Stimulated activated CD4-positive, alpha-beta T cell treated with anti-CD3 and anti-CD28 coated beads, Interleukin-12 subunit alpha, Interleukin-12 subunit beta, amount 100 ng/mL, for 48 hours (primary cell): ENCODE data around the gene PRDX3.
"Not testable (repeated sequence)": the region's sequence is repeated elsewhere in the genome, so short reads cannot be mapped to it uniquely, and the experiment has no call there.

Source experiments
- DNase-seq, 3 donors: peaks; one replicate each; pipeline ENCODE4 v3.0.0-alpha.2; 2020; ENCODE audit warnings: low read depth in 2 of 3, low spot score in 1 of 3

PRDX3 gene

DNA sequence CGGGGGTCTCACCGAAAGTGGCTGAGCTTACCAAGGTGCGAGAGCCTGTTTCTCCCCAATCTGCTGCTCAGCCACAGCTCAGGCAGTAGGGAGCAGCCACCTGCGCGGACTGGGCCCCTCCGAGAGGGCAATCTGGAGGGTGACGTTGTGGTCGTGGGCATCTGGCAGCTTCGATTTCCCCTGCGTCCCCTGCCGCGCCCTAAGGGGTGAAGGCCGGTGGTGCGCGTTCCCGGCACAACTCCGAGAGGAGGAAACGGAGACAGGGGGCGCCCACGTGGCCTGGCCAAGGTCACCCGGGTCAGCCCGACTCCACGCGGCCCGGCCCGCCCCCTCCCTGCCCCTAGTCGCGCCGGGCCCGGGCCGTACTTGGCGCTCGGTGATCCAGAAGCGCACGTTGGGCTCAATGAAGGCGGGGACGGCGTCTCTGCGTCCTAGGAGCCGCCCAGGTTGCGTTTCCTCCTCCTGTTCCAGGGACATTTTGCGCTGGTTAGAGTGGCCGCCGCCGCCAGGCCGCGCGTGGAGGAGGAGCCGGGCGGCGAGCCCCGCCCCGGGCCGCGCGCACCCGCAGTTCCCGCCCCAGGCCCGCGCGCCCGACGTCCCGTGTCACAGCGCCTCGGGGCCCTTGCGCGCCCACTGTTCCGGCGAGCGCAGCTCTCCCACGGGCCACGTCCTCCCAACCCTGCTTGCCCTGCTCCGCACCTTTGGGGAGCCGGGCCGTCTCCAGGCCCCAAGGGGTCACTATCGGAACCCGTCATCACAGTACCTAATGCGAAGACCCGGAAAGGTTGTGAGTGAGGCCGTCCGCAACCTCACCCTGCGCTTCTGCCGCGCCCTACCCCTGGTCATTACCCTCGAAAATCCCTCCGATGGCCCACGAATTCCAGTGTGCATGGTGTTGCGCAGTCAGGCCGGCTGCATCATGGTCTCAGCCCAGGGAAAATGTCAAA is 13.2 kb downstream of the PRDX3 start, which contains the start of gene SFXN4:
SFXN4 (minus strand) TSS at position 544 of the 947 bp plus-strand sequence; CDS start at position 477, 67 bp downstream.
- DNase-seq = peak; percentile 47 to 75 (median 66)

DNA sequence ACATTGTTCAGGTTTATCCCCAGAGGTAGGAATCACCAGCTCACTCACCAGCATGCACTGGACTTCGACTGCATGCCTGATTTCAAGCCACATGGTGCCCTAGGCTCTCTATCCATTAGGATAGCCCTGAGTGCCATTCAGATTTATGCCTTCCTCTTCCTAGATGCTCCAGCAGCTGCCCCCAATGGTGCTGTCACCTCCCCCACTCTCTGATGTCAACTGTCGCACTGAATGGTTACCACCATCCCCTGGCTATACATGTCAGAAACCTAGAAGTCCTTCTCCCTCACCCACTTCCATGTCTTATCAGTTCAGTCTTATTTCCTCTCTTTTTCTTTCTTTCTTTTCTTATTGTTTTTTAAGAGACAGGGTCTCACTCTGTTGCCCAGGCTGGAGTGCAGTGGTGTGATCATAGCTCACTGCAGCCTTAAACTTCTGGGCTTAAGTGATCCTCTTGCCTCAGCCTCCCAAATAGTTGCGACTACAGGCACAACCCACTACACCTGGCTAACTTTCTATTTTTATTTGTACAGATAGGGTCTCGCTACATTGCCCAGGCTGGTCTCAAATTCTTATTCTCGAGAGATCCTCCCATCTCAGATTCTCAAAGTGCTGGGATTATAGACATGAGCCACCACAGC is 16.0 kb downstream of the PRDX3 start:
- no peak for DNase-seq

DNA sequence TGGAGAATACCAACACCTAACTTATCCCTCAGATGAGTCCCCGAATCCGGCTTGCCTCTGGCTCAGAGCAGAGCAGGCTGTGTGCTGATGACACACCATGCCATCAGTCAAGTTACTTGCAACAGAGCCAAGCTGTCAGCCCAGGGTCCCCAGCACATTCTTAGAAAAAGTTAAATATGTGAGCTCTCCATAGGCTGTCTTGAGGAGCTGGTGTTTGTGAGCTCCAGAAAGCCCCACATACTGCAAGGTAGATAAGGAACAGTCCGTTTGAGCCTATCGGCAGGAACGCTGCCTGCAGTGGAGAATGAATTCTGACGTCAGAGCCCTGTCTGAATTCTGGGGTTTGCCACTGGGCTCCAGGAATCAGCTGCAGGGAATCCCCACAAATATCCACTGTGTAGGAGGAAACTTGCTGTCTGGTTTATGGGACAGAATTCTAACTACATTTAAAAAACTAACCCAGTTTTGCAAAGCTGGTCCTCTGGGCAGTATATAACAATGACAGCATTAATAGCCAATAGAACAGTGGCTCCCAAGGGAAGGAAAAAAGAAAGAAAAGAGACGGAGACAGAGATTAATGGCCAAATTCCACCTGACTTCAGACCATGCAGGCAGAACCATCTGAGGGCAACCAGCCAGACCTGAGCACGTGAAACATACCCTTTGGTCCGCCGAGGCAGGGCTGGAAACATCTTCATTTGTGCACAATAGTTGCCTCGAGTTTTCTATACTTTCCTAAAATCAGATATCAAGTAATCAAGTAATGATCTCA is 16.7 kb downstream of the PRDX3 start:
- no peak for DNase-seq

DNA sequence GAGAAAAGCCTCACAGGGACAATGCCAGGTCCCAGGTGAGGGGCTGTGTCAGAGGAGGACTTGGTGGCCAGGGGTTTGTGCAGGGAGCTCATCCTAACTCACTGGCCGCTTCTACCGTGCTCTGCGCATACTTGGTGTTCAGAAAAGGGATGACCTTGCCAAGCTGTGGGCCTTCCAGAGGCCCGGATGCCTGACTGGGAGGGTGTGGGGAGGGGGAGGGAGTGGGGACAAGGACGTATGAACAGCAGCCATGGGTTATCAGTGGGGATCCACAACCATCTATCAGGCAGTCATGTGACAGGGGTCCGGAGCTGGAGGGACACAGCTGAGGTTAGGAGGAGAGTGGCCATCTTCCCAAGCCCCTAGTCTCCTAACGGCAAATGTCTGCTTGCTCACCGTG is 19.3 kb downstream of the PRDX3 start:
- DNase-seq = no peak

DNA sequence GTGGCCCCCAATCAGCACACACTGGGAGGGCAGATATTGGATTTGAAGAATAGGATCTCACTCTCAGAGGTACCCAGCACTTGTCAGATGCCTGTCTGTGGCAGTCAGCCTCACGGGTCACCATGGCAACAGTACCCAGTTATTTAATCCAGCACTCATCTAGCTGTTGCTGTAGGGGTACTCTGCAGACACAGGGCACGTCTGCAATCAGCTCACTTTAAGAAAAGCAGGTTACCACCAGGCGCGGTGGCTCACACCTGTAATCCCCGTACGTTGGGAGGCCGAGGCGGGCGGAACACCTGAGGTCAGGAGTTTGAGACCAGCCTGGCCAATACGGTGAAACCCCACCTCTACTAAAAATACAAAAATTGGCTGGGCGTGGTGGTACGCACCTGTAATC is 25.0 kb downstream of the PRDX3 start:
- DNase-seq = no peak

DNA sequence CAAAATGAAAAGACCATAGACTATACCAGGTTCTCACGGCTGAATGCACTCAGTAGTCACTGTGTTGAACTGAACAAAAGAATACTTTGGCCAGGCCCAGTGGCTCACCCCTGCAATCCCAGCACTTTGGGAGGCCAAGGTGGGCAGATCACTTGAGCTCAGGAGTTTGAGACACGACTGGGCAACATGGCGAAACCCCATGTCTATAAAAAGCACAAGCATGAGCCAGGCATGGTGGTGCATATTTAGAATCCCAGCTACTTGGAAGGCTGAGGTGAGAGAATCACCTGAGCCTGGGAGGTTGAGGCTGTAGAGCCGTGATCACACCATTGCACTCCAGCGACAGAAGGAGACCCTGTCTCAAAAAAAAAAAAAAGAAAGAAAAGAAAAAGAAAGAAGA is 25.6 kb downstream of the PRDX3 start:
- no peak for DNase-seq

DNA sequence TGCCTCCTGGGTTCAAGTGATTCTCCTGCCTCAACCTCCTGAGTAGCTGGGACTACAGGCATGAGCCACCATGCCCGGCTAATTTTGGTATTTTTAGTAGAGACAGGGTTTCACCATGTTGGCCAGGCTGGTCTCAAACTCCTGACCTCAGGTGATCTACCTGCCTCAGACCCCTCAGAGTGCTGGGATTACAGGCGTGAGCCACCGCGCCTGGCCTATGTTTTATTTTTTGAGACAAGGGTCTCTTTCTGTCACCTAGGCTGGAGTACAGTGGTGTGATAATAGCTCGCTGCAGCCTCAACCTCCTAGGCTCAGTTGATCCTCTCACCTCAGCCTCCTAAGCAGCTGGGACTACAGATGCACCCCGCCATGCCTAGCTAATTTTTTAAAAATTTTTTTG is 27.0 kb downstream of the PRDX3 start:
- DNase-seq = not testable (repeated sequence)

DNA sequence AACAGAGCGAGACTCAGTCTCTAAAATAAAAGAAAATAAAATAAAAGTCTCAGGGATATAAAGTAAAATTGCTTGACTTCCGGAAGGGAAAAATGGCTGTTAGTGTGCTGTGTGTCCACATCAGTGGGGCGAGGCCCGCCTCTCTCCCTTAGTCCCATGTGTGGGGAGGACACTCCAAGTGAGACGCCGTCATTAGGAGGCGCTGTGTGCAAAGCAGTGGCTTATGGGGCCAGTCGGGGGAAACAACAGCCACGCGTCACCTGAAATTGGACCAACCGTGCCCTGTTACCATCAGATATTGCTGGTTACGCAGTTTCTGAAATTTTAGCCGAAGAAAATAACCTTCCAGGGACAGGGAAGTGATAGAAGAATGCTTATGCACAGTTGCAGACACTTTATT is 28.9 kb downstream of the PRDX3 start:
- no peak for DNase-seq

DNA sequence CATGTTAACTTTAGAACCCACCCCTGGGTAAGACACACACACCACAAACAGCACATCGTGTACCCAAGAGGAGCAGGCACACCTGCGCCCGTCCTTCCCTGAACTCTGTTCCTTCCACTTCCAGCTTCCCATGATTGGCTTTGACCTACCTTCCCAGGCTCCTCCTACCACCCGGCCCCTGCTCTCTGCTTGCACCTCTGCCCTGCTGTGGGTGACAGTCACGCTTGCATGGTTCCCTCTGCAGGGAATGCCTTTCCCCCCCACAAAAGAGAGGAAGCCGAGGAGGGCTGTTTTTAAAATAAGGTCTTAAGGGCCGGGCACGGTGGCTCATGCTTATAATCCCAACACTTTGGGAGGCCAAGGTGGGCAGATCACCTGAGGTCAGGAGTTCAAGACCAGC is 29.5 kb downstream of the PRDX3 start:
- no peak for DNase-seq

DNA sequence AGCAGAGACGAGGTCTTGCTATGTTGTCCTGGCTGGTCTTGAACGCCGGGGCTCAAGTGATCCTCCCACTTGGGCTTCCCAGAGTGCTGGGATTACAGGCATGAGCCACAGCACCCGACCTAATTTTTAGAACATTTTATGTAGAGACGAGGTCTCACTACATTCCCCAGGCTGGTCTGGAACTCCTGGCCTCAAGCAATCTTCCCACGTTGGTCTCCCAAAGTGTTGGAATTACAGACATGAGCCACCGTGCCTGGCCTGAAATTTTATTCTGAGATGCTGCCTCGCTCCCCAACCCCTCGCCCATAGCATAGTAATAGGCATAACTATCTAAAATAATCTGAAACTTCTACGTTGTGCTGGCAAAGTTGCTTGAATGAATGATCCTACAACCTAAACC is 35.0 kb downstream of the PRDX3 start:
- no peak for DNase-seq

DNA sequence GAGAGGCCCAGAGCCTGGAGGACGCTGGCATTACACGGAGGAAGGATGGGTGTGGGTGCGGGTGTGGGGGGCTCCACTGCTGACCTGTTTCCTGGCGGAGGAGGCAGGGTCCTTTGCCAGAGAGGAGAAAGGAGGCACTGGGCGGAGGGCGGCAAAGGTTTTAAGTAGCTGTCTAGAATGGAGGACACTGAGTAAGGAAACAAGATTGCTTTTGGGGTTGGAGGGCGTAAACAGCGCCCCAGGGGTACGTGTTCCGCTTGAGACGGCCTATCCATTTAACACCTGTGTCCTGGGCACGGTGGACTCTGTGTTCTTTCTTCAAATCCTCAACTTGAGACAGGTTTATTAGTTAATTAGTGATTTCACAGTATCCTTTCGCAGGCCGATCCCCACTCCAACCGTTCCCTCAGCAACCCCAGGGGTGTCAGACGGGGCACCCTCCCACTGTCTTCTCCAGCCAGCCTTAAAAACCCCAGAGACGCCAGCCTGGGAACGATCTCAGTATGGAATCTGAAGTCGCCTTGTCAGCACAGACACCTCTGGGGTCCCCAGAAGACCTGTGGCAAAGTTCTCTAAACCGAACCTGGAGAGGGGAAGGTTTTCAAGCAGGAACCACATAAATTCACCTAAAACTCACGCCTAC is 37.9 kb downstream of the PRDX3 start:
- DNase-seq = no peak

DNA sequence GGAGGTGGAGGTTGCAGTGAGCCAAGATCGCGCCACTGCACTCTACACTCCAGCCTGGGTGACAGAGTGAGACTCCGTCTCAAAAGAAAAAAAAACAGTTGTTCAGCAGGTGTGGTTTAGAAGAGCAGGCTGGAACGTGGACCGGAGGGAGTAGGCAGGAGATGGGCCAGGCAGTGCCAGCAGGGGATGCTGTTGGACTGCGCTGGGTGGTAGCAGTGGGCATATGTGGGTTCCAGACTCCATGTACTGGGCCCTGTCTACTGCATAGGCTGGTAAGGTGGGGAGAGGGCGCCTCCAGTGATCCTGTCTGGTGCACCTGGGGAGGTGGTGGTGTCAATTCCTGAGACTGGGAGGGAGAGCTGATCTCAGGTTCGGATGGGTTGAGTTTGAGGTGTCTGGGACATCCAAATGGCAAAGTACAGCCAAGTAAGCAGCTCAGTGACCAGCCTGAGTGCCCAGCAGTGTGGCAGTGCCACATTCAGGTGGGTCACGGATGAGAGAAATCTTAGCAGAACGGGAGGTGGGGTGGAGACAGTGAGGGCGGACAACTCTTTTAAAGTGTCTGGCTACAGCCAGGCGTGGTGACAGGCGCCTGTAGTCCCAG is 39.0 kb downstream of the PRDX3 start:
- peak; percentile 17 to 42 (median 20) for DNase-seq

DNA sequence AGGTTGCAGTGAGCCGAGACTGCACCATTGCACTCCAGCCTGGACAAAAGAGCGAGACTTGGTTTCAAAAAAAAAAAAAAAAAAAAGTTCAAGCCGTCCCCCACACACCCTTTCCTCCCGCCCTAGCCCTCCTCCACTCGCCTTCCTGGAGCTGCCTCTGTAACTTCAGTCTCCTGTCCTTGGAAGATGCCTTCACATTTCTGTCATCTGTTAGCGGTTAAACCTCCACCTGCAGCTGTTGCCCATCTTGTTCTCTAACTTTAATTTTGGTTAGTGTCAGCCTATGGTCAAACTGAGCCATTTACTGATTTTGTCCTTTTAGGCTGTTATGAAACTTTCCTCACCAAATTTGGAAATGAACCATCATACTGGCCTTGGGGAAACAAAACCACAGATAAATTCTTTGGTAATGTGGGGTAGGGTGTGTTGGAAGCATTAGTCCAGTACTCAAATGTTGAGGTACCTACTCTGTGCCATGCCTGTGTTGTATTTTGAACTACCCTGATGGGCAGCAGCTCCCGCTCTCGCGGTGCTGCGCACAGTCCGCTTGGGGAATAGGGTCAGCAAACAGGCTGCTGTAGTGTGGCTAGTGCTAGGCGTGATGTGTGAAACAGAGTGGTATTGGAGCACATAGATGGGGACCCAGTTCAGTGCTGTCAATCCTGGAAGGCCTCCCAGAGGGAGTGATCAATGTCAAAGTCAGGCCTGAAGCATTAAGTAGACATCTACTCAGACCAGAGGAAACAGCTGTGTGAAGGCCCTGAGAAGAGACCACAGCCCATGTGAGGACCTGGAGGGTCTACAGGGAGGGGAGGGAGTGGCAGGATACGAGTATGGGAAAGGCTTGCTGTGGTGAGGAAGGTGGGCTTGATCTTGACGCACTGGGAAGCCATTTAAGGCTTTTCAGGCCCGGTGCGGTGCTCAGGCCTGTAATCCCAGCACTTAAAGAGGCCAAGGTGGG is 40.0 kb downstream of the PRDX3 start:
- no peak for DNase-seq

DNA sequence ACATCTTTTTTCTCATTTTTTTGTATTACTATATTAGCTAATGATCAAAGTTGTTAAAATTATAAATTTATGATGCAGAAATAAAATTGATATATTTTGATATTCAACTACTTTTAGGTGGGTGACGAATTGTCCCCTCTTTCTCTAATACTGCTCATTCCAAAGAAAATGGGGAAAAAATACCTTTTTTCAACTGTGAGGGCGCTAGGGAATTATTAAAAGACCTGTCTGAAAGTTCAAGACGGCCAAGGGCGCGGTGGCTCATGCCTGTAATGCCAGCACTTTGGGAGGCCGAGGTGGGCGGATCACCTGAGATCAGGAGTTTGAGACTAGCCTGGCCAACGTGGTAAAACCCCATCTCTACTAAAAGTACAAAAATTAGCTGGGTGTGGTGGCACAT is 40.7 kb downstream of the PRDX3 start:
- DNase-seq = not testable (repeated sequence)

DNA sequence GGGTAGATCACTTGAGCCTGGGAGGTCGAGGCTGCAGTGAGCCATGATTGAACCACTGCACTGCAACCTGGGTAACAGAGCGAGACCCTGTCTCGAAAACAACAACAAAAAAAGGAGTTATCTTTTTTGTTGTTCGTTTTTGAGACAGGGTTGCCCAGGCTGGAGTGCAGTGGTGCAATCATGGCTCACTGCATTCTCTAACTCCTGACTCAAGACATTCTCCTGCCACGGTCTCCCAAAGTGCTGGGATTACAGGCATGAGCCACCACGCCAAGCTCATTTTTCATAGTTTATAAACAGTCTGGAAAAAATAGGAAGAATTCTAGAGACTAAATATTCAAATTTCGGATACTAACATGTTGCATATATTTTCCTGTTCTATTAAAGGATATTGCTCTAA is 42.5 kb downstream of the PRDX3 start:
- DNase-seq = no peak

DNA sequence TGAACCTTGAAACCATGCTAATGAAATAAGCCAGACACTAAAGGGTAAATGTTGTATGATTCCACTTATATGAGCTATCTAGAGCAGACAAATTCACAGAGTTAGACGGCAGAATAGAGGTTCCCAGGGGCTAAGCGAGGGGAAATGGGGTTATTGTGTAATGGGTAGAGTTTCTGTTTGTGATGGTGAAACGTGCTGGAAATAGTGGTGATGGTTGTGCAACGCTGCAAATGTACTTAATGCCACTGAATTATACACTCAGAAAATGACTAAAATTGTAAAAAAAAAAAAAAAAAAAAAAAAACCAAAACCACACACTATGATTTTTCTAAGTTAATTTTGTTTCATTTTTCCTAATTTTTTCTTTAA is 43.1 kb downstream of the PRDX3 start:
- no peak for DNase-seq

DNA sequence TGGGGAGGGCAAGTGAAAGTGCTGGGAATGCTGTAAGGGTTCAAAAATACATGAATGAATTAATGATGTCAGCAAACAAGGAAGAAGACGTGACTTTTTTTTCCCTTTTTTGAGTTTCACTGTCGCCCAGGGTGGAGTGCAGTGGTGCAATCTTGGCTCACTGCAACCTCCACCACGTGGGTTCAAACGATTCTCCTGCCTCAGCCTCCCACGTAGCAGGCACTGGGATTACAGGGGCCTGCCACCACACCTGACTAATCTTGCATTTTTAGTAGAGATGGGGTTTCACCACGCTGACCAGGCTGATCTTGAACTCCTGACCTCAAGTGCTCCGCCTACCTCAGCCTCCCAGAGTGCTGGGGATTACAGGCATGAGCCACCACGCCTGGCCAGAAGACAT is 44.7 kb downstream of the PRDX3 start:
- DNase-seq = peak; percentile 32 to 45 (median 38)

DNA sequence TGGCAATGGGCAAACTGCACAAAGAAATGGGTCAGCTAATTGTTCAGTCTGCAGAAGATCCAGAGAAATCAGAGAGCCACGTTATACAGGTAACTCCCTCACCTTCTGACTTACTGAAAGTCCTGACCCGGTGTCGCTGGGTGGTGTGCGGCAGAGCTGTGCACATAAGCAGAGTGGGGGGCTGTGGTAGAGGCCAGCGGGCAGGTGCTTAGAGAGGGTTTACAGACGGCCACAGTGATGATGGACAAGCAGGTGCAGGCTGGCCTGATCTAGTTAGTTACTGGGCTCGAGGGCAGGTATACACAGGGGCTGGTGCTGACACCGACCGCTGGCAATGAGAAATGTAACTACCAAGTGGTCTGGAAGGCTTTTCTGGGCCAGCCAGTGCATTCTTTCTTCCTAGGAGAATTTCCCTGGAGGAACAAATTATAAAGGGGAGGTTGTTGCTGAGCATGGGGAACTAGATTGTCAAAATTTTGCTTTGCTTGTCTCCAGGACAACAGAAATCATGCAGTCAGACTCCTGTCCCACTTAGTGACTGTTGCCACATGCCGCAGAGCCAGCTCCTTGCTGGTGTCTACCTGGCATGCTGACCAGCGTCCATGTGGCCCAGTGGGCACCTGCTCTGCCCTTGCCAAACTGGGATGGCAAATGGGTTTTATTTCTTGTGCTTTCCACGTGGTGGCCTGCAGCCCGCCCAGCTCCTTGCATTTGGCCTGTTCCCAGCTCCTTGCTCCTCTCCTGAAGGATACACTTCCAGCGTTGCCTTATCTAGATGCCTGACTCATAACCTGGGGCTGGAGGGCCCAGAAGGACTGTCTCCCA is 45.9 kb downstream of the PRDX3 start:
- DNase-seq = no peak
